ENCODE results near the gene BIVM.

BIVM gene

DNA sequence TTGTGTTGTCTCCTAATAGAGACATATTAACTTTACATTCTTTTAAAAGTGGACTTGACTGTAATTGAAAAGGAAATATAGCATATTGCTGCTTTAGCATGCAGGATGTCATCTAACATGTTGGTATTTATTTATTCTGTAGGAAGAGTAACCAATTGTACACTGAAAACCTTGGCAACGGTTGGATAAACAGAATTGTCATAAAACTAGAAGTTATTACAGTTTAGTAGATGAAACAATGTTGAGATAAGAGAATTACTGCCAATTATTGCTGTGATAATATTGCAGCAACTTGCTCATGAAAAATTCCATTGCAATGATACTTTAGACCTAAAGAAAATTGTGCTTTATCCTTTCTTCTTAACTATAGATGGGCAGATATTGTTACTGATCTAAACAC, 39.4 kb downstream of the BIVM start:
- TF ChIP-seq EZH2 (IDR thresholded peaks at IDR 0.05; ENCODE audit: borderline replicate concordance, low read depth, low read length, severe bottlenecking), result no peak
- TF ChIP-seq, protein P1, sequence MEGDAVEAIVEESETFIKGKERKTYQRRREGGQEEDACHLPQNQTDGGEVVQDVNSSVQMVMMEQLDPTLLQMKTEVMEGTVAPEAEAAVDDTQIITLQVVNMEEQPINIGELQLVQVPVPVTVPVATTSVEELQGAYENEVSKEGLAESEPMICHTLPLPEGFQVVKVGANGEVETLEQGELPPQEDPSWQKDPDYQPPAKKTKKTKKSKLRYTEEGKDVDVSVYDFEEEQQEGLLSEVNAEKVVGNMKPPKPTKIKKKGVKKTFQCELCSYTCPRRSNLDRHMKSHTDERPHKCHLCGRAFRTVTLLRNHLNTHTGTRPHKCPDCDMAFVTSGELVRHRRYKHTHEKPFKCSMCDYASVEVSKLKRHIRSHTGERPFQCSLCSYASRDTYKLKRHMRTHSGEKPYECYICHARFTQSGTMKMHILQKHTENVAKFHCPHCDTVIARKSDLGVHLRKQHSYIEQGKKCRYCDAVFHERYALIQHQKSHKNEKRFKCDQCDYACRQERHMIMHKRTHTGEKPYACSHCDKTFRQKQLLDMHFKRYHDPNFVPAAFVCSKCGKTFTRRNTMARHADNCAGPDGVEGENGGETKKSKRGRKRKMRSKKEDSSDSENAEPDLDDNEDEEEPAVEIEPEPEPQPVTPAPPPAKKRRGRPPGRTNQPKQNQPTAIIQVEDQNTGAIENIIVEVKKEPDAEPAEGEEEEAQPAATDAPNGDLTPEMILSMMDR (IDR thresholded peaks at IDR 0.05; ENCODE audit: borderline replicate concordance, extremely low read depth, low read length, poor library complexity, severe bottlenecking), result no peak
- no peak for ATAC-seq (ENCODE audit: insufficient read depth, low read depth)
- Histone ChIP-seq H3K4me3 (ENCODE audit: low read depth in 1 of 2, low read length in 2 of 2) (no peak overlapping the region), H3K4me2 (ENCODE audit: insufficient read depth, low read length) (no peak overlapping the region), H3K4me1 (ENCODE audit: insufficient read depth, low read length) (no peaks in the 10 kb centered on the region), H3K27ac (ENCODE audit: low read length) (no peak overlapping the region), H2AFZ (ENCODE audit: low read depth, low read length) (no peak overlapping the region), H3K36me3 (ENCODE audit: insufficient read depth, low read length) (peaks cover 38% of the 10 kb centered on the region), H4K20me1 (ENCODE audit: insufficient read depth, low read length) (no peaks in the 10 kb centered on the region), H3K79me2 (ENCODE audit: insufficient read depth, low read length) (no peaks in the 10 kb centered on the region), H3K27me3 (ENCODE audit: insufficient read depth, low read length, poor library complexity) (no peaks in the 10 kb centered on the region), H3K9me3 (ENCODE audit: insufficient read depth, low read length, severe bottlenecking) (no peaks in the 10 kb centered on the region), H3K9ac (ENCODE audit: low read depth, low read length) (no peak overlapping the region)
- no peak for DNase-seq

DNA sequence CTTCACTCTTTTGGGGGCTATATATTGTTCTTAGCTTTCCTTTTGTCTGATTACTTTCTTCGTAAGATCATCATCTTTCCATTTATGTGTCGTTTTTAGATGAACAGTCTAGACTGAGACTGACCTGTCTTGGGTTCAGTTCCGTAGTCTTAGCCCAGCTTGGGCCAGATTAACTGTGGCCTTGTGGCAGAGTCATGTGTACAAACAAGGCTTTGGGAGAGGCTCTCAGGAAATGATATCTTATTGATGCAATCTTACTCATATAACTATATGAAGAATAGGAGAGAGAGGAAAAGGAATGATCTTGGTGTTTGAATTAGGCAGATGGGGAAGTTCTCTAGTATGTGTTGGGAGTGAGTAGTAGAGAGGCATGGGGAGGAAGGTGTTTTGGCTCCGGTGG, 40.1 kb downstream of the BIVM start:
- no peak overlapping the region for H2AFZ ChIP-seq (ENCODE audit: low read depth, low read length)
- TF ChIP-seq, protein P1 (IDR thresholded peaks at IDR 0.05; ENCODE audit: borderline replicate concordance, extremely low read depth, low read length, poor library complexity, severe bottlenecking), result no peak
- no peak for TF ChIP-seq EZH2 (IDR thresholded peaks at IDR 0.05; ENCODE audit: borderline replicate concordance, low read depth, low read length, severe bottlenecking)
- H3K4me1 ChIP-seq (ENCODE audit: insufficient read depth, low read length), result no peaks in the 10 kb centered on the region; the same call in 1 of the 2 replicates

DNA sequence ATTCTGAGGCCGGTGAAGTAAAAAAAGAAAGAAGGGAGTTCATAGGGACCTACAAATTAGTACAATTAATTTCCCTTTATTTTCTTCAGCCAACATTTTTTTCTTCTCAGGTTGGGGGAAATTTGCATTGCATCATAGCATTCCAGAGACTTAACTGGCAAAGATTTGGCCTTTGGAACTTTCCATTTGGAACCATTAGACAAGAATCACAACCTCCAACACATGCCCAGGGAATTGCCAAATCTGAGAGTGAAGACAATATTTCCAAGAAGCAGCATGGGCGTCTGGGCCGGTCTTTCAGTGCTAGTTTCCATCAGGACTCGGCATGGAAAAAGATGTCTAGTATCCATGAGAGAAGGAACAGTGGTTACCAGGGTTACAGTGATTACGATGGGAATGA, 40.5 kb downstream of the BIVM start:
- Histone ChIP-seq H3K9ac (ENCODE audit: low read depth, low read length) (no peak overlapping the region), H2AFZ (ENCODE audit: low read depth, low read length) (no peak overlapping the region), H3K27me3 (ENCODE audit: insufficient read depth, low read length, poor library complexity) (no peaks in the 10 kb centered on the region), H4K20me1 (ENCODE audit: insufficient read depth, low read length) (no peaks in the 10 kb centered on the region), H3K9me3 (ENCODE audit: insufficient read depth, low read length, severe bottlenecking) (no peaks in the 10 kb centered on the region), H3K27ac (ENCODE audit: low read length) (no peak overlapping the region), H3K4me3 (ENCODE audit: low read depth in 1 of 2, low read length in 2 of 2) (no peak overlapping the region), H3K4me1 (ENCODE audit: insufficient read depth, low read length) (peaks cover 2% of the 10 kb centered on the region), H3K4me2 (ENCODE audit: insufficient read depth, low read length) (no peak overlapping the region), H3K36me3 (ENCODE audit: insufficient read depth, low read length) (peaks cover 37% of the 10 kb centered on the region), H3K79me2 (ENCODE audit: insufficient read depth, low read length) (peaks cover 2% of the 10 kb centered on the region; the same call in 1 of the 2 replicates)
- TF ChIP-seq EZH2 (IDR thresholded peaks at IDR 0.05; ENCODE audit: borderline replicate concordance, low read depth, low read length, severe bottlenecking), result no peak
- TF ChIP-seq, protein P1 (IDR thresholded peaks at IDR 0.05; ENCODE audit: borderline replicate concordance, extremely low read depth, low read length, poor library complexity, severe bottlenecking), result no peak
- DNase-seq, result no peak
- ATAC-seq (ENCODE audit: insufficient read depth, low read depth), result no peak

More for the DNA sequence above, 40.1 kb downstream of the BIVM start:
- no peak overlapping the region for H3K4me2 ChIP-seq (ENCODE audit: insufficient read depth, low read length)
- ATAC-seq (ENCODE audit: insufficient read depth, low read depth) (no peak), DNase-seq (no peak)
- H3K9ac ChIP-seq (ENCODE audit: low read depth, low read length), result no peak overlapping the region
- H3K27ac ChIP-seq (ENCODE audit: low read length), result no peak overlapping the region
- no peaks in the 10 kb centered on the region for H3K27me3 ChIP-seq (ENCODE audit: insufficient read depth, low read length, poor library complexity)
- no peaks in the 10 kb centered on the region for H3K9me3 ChIP-seq (ENCODE audit: insufficient read depth, low read length, severe bottlenecking)
- peaks cover 37% of the 10 kb centered on the region for H3K36me3 ChIP-seq (ENCODE audit: insufficient read depth, low read length)
- no peak overlapping the region for H3K4me3 ChIP-seq (ENCODE audit: low read depth in 1 of 2, low read length in 2 of 2)
- no peaks in the 10 kb centered on the region for H3K79me2 ChIP-seq (ENCODE audit: insufficient read depth, low read length)
- no peaks in the 10 kb centered on the region for H4K20me1 ChIP-seq (ENCODE audit: insufficient read depth, low read length)

DNA sequence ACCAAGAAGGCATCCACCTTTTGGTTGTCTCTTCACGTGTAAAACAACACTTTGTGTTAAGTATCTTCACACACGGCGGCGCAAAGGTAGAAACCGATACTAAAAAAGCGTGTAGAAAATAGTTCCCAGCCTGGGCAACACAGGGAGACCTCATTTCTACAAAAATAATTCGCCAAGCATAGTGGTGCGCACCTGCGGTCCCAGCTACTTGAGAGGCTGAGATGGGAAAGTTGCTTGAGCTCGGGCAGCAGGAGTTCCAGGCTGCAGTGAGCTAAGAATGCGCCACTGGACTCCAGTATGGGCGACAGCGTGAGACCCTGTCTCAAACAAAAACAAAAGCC, 46.3 kb downstream of the BIVM start:
- Histone ChIP-seq H3K4me3 (ENCODE audit: low read depth in 1 of 2, low read length in 2 of 2) (peak overlapping the region; percentile 88 to 91), H3K27me3 (ENCODE audit: insufficient read depth, low read length, poor library complexity) (no peaks in the 10 kb centered on the region), H3K4me2 (ENCODE audit: insufficient read depth, low read length) (peak overlapping the region; percentile 82), H2AFZ (ENCODE audit: low read depth, low read length) (peak overlapping the region; percentile 78), H4K20me1 (ENCODE audit: insufficient read depth, low read length) (peaks cover 10% of the 10 kb centered on the region; the same call in 1 of the 2 replicates), H3K9me3 (ENCODE audit: insufficient read depth, low read length, severe bottlenecking) (no peaks in the 10 kb centered on the region), H3K27ac (ENCODE audit: low read length) (peak overlapping the region; percentile 96), H3K9ac (ENCODE audit: low read depth, low read length) (peak overlapping the region; percentile 95), H3K79me2 (ENCODE audit: insufficient read depth, low read length) (peaks cover 57% of the 10 kb centered on the region), H3K36me3 (ENCODE audit: insufficient read depth, low read length) (peaks cover 4% of the 10 kb centered on the region), H3K4me1 (ENCODE audit: insufficient read depth, low read length) (peaks cover 35% of the 10 kb centered on the region)
- ATAC-seq (ENCODE audit: insufficient read depth, low read depth), result peak; percentile 32
- TF ChIP-seq EZH2 (IDR thresholded peaks at IDR 0.05; ENCODE audit: borderline replicate concordance, low read depth, low read length, severe bottlenecking), result no peak
- TF ChIP-seq, protein P1 (IDR thresholded peaks at IDR 0.05; ENCODE audit: borderline replicate concordance, extremely low read depth, low read length, poor library complexity, severe bottlenecking), result no peak
- DNase-seq, result no peak

Measured in DND-41 (cell line).